Measurements from ENCODE around the gene GALNT17.

GALNT17 gene

DNA sequence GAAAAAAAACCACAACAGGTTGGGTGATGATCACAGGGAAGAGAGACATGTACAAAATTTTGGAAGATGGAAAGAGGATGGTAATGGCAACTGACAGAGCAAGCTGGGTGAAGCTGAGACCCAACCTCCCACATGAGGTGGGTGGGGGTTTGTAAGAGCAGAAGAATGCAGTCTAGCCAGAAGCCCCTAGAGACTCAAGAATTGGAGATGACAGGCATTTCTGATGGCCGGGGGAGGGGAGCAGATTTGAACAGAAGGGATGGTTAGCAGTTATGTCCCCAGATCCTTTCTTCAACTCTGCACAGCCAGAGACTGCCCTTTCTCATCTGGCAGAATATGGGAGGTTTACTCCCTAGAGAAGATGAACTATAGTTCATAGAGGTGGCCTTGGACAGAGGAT, 208.0 kb downstream of the GALNT17 start:
- DNase-seq (ENCODE audit: low read depth in 2 of 2), result no peak

DNA sequence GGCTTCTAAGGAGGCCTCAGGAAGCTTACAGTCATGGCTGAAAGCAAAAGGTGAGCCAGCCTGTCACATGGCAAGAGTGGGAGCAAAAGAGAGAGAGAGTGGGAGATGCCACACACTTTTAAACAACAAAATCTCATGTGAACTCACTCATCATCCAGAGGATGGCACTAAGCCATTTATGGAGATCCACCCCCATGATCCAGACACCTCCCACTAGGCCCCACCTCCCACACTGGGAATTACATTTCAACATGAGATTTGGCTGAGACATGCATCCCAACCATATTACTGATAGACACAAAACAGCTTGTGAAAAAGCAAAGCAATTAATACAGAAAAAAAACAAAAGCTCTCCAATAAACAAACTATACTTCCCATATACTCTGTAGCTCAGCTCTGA, 210.3 kb downstream of the GALNT17 start:
- no peak for DNase-seq (ENCODE audit: low read depth in 2 of 2)

DNA sequence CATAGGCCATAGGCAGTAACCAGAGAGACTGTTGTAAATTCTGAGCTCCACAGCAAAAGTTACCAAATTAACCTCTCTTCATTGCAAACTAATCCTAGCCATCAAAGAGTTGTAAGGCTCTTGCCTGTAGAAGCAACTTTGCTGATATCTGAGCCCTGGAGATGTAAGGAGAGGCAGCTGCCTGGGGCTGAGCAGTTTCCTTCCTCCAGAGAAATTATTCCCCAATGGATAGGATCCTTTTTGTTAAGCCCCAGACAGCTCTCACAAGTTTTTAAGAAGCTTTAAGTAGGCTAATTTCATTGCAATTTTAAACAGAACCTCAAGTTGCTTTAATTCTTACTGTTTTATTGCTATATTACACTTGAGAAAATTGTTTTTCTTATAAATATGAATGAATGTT, 211.1 kb downstream of the GALNT17 start:
- no peak for DNase-seq (ENCODE audit: low read depth in 2 of 2)

DNA sequence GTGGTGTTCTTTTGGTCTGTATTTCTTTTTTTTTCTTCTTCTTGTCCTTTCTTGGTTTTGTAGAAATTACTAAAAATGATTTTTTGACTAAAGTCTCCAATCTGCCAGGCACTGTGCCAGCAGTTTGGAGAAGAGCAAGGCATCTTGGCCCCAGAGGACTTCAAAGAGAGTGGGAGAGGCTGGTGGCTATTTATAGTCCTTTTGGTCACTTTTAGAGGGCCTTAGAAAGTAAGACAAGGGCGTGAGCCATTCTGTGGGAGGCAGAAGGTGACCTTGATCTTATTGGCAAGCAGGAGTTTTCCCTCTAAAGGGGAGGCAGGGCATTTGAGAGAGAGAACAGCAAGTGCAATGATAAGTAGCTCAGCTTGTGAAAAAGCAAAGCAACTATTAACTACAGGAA, 211.9 kb downstream of the GALNT17 start:
- DNase-seq (ENCODE audit: low read depth in 2 of 2), result no peak

DNA sequence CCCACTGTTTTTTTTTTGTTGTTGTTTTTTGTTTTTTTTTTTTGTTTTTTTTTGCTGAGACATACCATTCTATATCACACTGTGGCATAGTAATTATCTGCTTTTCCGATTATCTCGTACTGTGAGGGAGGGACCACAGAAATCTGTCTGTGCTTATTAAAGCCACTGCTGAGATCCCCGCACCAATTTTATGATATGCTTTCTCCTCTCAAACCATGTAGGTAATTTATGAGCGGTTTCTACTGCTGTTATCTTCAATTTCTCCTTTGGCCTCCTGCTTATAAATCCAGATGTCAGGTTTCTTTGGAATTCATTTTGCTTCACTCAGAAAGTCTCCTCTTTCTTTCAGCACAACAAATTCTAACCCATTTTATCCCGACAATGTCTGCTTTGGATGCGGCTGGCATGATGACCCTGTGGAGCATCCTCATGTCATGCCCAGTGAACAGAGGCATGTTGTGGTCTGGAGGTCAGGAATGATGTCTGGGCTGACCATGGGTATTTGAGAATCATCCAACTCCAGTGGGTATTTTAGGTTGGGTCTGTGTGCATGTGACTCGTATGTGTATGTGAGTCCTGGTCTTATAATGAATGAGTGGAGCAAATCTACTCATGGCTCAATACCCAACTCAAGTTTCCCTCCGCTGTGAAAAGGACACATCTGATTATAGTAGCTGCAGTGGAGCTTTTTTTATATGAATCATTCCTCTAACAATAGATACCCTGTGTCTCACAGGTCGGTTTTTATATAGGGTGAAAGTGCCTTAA, 213.4 kb downstream of the GALNT17 start:
- DNase-seq (ENCODE audit: low read depth in 2 of 2), result no peak

DNA sequence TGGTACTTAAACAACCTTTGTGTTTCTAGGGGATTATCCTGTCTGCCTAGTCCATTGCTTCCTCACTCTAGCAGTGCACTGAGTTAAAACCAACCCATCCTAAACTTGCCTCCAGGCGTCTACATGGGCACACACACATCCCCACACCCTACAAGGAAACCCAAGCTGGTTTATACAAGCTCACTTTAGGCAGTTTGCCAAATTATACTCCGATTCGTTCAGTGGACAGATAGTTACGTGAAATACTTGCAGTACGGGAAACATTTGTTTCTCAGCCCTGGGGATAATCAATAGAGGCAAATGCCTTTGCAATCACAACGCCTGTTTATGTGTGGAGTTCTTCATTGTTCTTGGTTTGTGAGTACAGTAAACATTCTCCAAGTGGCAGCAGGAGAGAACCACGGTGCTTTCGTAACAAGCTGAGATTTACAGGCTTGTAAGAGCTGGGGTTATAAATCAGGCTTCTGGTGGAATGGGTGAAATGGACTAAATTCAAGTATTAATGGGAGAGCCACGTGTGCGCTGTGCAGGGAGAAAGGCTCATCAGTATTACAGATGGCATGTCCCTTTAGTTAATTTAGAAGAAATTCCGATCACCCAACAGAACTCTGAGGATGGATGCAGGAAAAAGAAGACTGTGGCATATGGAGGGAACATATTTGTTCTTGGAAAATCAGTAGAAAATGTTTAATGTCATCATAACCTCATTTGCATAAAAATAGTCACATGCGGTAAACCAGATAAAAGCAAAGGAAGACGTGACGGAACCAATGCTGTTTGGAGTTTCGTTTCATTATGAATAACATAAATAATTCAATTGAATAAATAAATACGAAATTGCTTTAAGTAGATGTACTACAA, 217.1 kb downstream of the GALNT17 start:
- DNase-seq (ENCODE audit: low read depth in 2 of 2), result no peak

DNA sequence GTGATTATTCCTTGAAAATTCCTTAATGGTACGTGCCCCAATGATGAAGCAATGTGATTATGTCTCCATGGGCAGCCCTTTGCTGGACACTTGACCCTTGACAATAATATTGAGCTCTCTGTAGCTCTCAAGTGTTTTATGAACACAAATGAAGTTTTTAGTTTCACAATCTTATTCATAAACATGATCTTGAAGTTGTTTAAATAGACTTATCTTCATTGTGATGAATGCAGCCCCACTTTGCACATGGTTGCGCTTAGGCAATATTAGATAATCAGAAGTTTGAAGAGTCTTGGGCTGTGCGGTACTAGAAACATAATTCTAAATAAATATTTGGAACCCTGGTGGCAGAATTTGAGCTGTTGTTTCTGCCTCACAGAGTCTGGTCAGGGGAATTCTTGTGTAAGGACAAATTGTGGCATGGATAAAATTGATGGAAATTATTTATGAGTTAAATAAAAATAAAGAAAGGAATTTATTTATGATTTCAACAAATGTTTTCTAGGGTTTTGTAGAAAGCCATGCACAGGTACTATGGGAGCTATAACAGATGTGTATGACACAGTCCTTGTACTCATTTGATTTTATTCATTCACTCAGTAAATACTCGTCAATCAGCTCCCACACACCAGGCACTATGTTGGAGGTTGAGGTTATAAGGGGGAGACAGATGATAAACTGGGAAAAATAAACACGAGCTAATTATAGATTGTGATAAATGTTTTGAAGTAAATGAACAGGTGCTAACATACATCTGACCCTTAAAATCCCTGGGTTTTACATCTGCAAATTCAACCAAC, 217.9 kb downstream of the GALNT17 start:
- DNase-seq (ENCODE audit: low read depth in 2 of 2), result no peak

DNA sequence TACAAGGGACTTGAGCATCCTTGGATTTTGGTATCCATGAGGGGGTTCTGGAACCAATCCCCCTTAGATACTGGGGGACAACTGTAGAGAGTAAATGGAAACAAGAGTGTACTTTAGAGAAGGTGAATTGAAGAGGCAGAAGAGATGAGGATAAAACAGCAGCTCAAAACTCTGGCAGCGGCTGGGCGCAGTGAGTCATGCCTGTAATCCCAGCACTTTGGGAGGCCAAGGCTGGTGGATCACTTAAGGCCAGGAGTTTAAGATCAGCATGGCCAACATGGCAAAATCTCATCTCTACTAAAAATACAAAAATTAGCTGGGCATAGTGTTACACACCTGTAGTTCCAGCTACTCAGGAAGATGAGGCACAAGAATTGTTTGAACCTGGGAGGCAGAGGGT, 218.7 kb downstream of the GALNT17 start:
- DNase-seq (ENCODE audit: low read depth in 2 of 2), result no peak

DNA sequence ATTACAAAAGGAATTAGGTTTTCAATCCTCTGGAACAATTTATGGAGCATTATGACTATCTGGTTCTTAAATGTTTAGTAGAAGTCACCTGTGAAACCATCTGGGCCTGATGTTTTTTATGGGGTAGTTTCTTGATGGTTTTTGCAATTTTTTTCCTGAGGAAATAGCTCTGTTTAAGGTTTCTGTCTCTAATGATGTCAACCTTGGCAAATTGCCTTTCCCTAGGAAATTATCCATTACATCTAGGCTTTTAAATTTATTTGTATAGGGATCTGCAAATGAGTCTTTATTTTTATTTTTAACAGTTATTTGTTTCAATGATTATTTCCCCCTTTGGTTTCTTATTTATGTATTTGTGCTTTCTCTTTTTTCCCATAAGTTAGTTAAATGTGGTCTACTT, 222.8 kb downstream of the GALNT17 start:
- no peak for DNase-seq (ENCODE audit: low read depth in 2 of 2)

DNA sequence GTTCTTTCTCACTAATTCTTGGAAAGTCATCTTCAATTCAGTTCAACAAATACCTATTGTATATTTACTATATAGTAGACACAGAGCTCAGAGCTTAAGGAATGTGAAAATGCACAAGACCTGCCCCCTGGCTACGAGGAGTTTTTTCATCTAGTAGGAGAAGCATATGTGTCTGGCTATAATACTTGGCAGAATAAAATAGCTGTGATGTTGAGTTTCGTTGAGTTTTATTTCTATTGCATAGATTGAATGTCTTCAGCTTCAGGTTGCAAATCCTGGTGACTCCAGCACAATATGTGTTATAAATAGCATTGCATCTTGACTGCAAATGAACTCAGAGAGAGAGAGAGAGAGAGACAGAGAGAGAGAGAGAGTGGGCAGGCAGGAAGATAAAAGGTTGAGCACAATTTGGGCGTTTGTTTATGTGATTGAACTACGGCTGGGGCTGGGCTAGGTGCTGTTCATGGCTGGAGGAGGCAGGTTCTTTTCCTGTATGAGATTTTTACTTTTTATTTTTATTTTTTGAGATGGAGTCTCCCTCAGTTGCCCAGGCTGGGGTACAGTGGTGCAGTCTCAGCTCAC, 229.6 kb downstream of the GALNT17 start:
- DNase-seq (ENCODE audit: low read depth in 2 of 2), result no peak

DNA sequence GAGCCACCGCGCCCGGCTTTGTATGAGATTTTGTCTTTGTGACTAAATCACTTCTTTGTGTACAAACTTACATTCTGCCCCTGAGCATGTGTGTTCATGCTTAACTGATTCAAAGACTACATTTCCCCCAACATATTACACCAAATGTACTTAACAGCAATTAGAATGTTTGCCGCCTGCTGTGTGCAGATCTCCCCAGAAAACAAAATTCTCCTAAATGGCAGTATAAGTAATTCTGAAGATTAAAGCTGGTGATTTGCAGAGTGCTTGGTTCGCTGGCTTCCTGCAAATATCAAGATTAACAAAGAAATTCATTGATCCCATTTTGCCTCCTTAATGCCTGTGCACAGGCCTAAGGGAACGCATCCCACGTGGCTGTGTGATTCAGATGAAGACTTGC, 230.3 kb downstream of the GALNT17 start:
- no peak for DNase-seq (ENCODE audit: low read depth in 2 of 2)

DNA sequence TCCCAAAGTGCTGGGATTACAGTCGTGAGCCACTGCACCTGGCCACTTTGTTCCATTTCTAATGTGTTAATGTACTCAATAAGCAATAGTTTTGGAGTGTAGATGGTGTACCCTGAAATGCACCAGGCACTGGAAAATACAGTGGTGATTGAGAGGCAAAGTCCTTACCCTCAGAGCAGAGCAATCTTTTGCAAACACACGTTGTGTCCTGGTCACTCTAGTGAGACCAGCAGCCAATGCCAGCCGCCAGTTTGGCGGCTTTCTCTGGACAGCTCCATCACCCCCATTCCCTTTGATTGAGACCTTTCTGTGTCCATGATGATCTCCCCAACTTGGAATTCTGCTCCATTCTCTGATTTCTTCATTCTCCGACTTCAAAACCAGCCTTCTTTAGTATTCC, 231.3 kb downstream of the GALNT17 start:
- no peak for DNase-seq (ENCODE audit: low read depth in 2 of 2)

DNA sequence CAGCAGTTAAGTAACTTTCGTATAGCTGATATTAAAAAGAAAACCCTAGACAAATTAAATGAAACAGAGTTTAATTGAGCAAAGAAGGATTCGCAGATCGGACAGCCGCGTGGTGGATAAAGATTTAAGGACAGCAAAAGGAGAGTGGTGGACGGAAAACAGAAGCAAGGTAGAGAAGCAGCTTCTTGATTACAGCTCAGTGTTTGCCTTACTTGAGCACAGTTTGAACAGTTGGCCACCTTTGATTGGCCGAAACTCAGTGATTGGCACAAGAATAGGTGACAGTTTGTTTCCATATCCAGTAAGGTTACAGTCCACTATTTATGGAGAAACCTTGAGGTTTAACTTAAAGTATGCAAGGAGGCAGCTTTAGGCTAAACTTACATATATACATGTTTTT, 231.7 kb downstream of the GALNT17 start:
- DNase-seq (ENCODE audit: low read depth in 2 of 2), result no peak

DNA sequence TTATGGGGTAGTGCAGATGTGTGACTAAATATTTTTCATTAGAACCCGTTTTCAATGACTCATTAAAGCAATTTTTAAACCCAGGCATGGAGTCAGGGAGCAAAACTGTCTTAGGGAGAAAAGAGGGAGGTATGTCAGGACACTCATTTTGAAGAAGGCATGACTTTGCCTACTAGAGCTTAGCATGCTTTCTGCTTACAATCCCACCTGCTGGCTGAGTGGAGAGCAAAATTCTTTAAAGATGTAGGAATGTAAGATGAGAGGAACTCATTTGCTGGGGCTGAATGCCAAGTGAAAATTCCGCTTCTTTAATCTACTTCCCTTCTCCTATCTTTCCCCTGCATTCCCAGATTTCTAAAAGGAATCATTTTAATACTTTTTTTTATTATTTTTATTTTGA, 232.6 kb downstream of the GALNT17 start:
- no peak for DNase-seq (ENCODE audit: low read depth in 2 of 2)

DNA sequence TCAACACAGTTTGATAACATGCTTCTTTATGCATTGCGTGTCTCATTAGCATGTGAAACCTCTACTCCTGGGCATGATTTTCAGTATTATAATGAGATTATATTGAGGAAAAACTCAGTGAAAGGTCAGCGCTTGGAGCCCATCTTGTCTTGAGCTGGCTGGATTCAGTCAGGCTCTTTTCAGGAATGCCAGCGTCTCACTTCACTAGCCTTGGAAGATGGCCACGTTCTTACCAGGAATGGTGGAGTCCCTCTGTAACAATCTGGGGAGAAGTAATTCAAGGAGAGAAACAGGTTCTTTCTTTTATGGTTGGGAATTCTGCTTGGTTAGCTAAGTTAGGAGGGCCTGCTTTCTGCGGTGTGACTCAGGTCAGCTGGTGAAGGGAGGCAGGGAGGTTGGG, 241.0 kb downstream of the GALNT17 start:
- no peak for DNase-seq (ENCODE audit: low read depth in 2 of 2)

DNA sequence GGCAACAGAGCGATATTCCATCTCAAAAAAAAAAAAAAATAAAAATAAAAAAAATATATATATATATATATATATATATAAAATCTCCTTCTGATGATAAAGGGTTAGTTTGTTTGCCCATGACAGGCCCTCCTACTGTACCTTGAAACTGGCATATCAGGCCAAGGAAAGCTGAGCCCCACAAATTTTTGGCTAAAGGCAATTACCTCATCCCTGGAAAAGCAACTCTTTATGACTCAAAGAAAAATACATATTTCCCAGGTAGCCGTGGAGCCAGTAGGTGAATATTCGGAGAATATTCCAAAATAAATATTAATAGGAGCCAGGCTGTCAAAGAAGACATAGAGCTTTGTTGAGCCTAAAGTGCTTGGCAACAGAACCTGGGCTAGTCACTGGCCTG, 245.1 kb downstream of the GALNT17 start:
- DNase-seq (ENCODE audit: low read depth in 2 of 2), result no peak

DNA sequence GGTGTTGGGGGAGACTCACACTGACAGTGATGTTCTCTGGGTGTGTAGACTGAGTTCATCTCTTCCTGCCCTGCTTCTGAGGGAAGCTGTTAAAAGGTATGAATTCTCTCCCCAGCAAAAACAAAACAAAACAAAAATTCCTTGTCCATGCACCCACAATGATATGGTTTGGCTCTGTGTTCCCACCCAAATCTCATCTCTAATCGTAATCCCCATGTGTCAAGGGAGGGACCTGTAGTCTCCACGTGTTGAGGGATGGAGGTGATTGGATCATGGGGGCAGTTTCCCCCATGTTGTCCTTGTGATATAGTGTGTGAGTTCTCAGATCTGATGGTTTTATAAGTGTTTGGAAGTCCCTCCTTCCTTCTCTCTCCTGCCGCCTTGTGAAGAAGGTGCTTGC, 245.5 kb downstream of the GALNT17 start:
- DNase-seq (ENCODE audit: low read depth in 2 of 2), result no peak

DNA sequence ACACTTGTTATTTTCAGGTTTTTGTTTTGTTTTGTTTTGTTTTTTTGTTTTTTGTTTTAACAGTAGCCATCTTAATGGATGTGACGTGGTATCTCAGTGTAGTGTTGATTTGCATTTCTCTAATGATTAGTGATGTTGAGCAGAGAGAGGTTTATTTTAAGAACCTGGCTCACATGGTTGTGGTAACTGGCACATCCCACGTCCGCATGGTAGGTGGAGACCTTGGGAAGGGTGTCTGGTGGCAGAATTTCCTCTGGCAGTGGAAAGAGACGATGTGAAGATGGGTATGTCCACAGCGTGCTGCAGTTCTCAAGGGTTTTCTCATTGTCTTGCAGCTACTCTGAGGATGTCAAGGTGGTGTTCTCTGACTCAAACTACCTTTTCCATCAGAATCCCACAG, 252.2 kb downstream of the GALNT17 start:
- no peak for DNase-seq (ENCODE audit: low read depth in 2 of 2)

DNA sequence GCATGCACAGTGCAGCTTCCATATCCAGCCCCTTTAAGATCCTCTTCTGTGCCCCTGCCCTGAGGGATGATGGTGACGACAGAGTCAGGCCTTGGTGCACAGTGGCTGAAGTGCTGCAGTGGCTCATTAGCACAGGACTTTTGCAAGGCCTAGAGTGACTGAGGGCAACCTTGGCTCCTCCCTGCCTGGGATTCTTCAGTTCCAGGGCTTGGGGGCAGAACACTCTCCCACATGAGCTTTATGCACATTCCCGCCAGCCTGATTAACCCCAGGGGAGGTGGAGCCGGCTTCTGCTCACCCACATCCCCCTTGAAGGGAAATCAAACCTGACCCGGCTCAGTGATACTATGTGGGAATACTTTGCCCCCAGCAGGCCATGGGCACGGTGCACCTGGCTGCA, 253.4 kb downstream of the GALNT17 start:
- DNase-seq (ENCODE audit: low read depth in 2 of 2), result no peak

DNA sequence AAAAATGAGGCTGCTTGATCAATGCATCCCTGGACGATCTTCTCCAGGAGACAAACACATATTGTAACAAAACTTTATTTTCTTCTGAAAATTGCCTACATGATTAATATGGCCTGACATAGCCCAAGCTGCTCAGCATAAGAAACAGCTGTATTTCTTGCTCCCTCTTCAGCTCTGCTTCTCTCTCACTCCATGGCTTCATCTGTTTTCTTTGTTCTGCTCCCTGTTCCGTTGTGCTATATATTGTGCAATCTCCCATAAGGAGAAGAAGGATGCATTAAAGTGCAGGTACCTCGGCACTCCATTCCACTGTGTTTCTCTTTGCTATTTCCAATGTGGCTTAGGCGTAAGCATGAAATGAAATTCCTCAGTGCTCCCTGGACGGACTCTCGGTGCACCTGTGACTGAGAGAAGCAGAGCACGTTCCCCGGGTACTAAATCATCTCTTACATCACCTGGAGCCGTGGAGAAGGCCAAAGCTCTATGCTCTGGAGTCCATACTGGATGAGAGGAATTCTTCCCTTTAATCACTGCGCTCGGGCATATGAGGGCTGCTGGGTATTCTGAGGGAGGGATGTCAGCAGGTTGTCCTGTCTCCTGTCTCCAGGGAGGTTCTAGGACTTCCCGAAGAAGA, 254.3 kb downstream of the GALNT17 start:
- DNase-seq (ENCODE audit: low read depth in 2 of 2), result no peak

DNA sequence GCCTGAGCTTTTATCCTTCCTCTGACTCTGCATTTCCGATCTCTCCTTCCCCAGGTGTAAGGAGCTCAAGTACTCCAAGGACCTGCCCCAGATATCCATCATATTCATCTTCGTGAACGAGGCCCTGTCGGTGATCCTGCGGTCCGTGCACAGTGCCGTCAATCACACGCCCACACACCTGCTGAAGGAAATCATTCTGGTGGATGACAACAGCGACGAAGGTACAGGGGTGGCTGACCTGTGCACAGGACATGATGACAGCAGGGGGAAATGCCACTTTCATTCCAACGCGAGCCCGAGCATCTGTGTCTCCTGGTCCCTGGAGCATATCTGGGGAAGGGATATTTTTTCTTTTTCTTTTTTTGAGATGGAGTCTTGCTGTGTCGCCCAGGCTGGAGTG, 256.2 kb downstream of the GALNT17 start:
- DNase-seq (ENCODE audit: low read depth in 2 of 2), result no peak

DNA sequence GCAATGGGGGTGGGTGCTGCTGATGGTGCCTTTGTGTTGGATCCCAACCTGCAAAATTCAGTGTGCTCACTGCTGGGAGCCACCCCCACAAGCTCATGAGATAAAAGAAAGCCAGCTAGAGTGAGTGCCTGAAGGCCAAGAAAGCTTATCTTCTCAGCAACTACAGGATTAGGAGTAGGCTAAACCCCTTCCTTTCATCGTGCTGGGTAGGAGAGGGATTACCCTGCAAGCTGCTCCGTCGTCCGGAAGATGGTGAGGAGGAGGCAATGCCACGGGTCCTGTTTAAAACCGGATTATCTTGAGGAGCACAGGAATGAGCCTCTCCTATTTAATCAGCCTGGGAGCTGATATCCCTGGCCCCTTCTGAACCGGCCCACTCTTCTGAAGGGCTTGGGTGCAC, 258.0 kb downstream of the GALNT17 start:
- DNase-seq (ENCODE audit: low read depth in 2 of 2), result no peak
